Mammary epithelial cell (primary cell): ENCODE results near the gene TSC2.
"Not testable (repeated sequence)": the region's sequence is repeated elsewhere in the genome, so short reads cannot be mapped to it uniquely, and the experiment has no call there.

ENCODE experiments used
- CTCF ChIP-seq, 2 donors: IDR thresholded peaks in 1 of 2; conservative IDR thresholded peaks in 1 of 2; 2 replicates each; pipeline ENCODE4 v1.5.1; 2011 to 2012; ENCODE audit warnings: inconsistent platforms in 2 of 2, low read length in 2 of 2, mild to moderate bottlenecking in 2 of 2, control low read depth in 1 of 2, low read depth in 1 of 2; ENCODE audit not compliant: insufficient read depth in 1 of 2; ENCODE audit errors: extremely low read depth in 1 of 2
- EZH2 ChIP-seq: IDR thresholded peaks from 2 replicates; pipeline ENCODE4 v1.6.1; 2012; ENCODE audit warnings: low read length, inconsistent platforms, borderline replicate concordance

- TF ChIP-seq CTCF (conservative IDR thresholded peaks at IDR 0.05 in 1 of 2, IDR thresholded peaks at IDR 0.05 in 1 of 2; ENCODE audit: extremely low read depth in 1 of 2, insufficient read depth in 1 of 2, low read depth in 1 of 2, low read length in 2 of 2); EZH2: not testable (repeated sequence)
These were observed 86.0 kb downstream of the TSC2 start for GRCh38 chr16:2133797-2134196.
